Neural crest cell (in vitro differentiated cells): ENCODE measurements around the gene KCP. TPM values are rescaled to one million over a fixed set of nuclear protein-coding genes. Genes with fewer than 3 reads are reported as not detected.

Experiments
- DNase-seq: peaks from one replicate; pipeline ENCODE4 v3.0.0; 2021; ENCODE audit warnings: low read depth, mixed read lengths, low spot score
- H3K27ac Mint-ChIP-seq: one replicate; pipeline ENCODE4 v1.8.0; 2021; ENCODE audit warnings: mild to moderate bottlenecking, mixed read lengths; ENCODE audit not compliant: unreplicated experiment
- H3K27me3 Mint-ChIP-seq: 2 replicates; pipeline ENCODE4 v1.8.0; 2021; ENCODE audit warnings: low read depth, mild to moderate bottlenecking, mixed read lengths
- H3K36me3 Mint-ChIP-seq: 2 replicates; pipeline ENCODE4 v1.8.0; 2021; ENCODE audit warnings: low read depth, mild to moderate bottlenecking, mixed read lengths
- H3K4me1 Mint-ChIP-seq: 2 replicates; pipeline ENCODE4 v1.8.0; 2021; ENCODE audit warnings: mixed read lengths
- H3K4me3 Mint-ChIP-seq: one replicate; pipeline ENCODE4 v1.8.0; 2021; ENCODE audit warnings: mild to moderate bottlenecking, mixed read lengths
- H3K9me3 Mint-ChIP-seq: 2 replicates; pipeline ENCODE4 v1.8.0; 2021; ENCODE audit warnings: mixed read lengths
- CTCF ChIP-seq: fragments of 200-600 bp; sonication (generic); conservative IDR thresholded peaks from 2 replicates; pipeline ENCODE4 v1.5.0; 2021; ENCODE audit warnings: antibody characterized with exemption, mild to moderate bottlenecking
- total RNA-seq: library from RNA; stranded (reverse); gene quantifications from 2 replicates; pipeline ENCODE4 v1.2.1, GENCODE V29; 2021

KCP gene
- total RNA-seq, 1 donor from 2014 or later = 2.9 TPM

- no peak for TF ChIP-seq CTCF
- no peak for DNase-seq
- H3K27me3 Mint-ChIP-seq = peaks cover 6% of the 10 kb centered on the region
- peaks cover 7% of the 10 kb centered on the region for H3K4me1 Mint-ChIP-seq
- H3K27ac Mint-ChIP-seq = peak overlapping the region; percentile 73
- no peaks in the 10 kb centered on the region for H3K36me3 Mint-ChIP-seq
- no peaks in the 10 kb centered on the region for H3K9me3 Mint-ChIP-seq
- no peak overlapping the region for H3K4me3 Mint-ChIP-seq
These were observed 73.7 kb downstream of the KCP start for GRCh38 chr7:128836729-128837348.

- DNase-seq = no peak
- Mint-ChIP-seq H3K4me3 (no peak overlapping the region), H3K9me3 (no peaks in the 10 kb centered on the region), H3K27me3 (peaks cover 14% of the 10 kb centered on the region), H3K27ac (peak overlapping the region; percentile 73), H3K4me1 (peaks cover 7% of the 10 kb centered on the region), H3K36me3 (no peaks in the 10 kb centered on the region)
- no peak for TF ChIP-seq CTCF
These were observed 74.5 kb downstream of the KCP start for GRCh38 chr7:128835790-128836641.

GRCh38 chr7:128835231-128835751 is 75.2 kb downstream of the KCP start:
- no peak overlapping the region for H3K27ac Mint-ChIP-seq
- H3K4me1 Mint-ChIP-seq = peaks cover 12% of the 10 kb centered on the region
- H3K27me3 Mint-ChIP-seq = peaks cover 22% of the 10 kb centered on the region
- no peak for DNase-seq
- no peak overlapping the region for H3K4me3 Mint-ChIP-seq
- no peaks in the 10 kb centered on the region for H3K36me3 Mint-ChIP-seq
- no peak for TF ChIP-seq CTCF
- H3K9me3 Mint-ChIP-seq = no peaks in the 10 kb centered on the region

GRCh38 chr7:128833946-128834325 is 76.6 kb downstream of the KCP start:
- no peak for DNase-seq
- Mint-ChIP-seq H3K27ac (no peak overlapping the region), H3K9me3 (no peaks in the 10 kb centered on the region), H3K4me3 (no peak overlapping the region), H3K36me3 (no peaks in the 10 kb centered on the region), H3K27me3 (peaks cover 31% of the 10 kb centered on the region), H3K4me1 (peaks cover 12% of the 10 kb centered on the region)
- TF ChIP-seq CTCF = no peak

- no peak for DNase-seq
- Mint-ChIP-seq H3K27ac (no peak overlapping the region), H3K36me3 (no peaks in the 10 kb centered on the region), H3K9me3 (no peaks in the 10 kb centered on the region), H3K4me1 (peaks cover 15% of the 10 kb centered on the region), H3K27me3 (peaks cover 37% of the 10 kb centered on the region), H3K4me3 (peak overlapping the region; percentile 32)
- no peak for TF ChIP-seq CTCF
These were observed 77.2 kb downstream of the KCP start for GRCh38 chr7:128833148-128833945.
